Skeletal muscle cell (primary cell): ENCODE measurements around the gene DDX17.
A peak's percentile ranks its signal among the peaks of the same experiment; 100 is the strongest.
"Not testable (repeated sequence)": the region's sequence is repeated elsewhere in the genome, so short reads cannot be mapped to it uniquely, and the experiment has no call there.

Experiments used
- DNase-seq: peaks from one replicate; pipeline ENCODE4 v3.0.0-alpha.2; 2010; ENCODE audit warnings: low read depth
- H3K4me3 ChIP-seq: 2 replicates; pipeline ENCODE4 v1.5.1; 2011; ENCODE audit warnings: low read depth, mild to moderate bottlenecking, control low read depth, low read length, moderate library complexity

Gene DDX17

GRCh38 chr22:38494939-38495338, 11.2 kb downstream of the DDX17 start:
- H3K4me3 ChIP-seq, result no peak overlapping the region
- no peak for DNase-seq

GRCh38 chr22:38494498-38494897, 11.6 kb downstream of the DDX17 start:
- DNase-seq, result no peak

GRCh38 chr22:38491707-38492348, 14.3 kb downstream of the DDX17 start:
- DNase-seq, result no peak
- H3K4me3 ChIP-seq, result no peak overlapping the region

More at GRCh38 chr22:38494498-38494897, 11.6 kb downstream of the DDX17 start:
- H3K4me3 ChIP-seq, result no peak overlapping the region

GRCh38 chr22:38490915-38491314, 15.2 kb downstream of the DDX17 start:
- H3K4me3 ChIP-seq, result no peak overlapping the region
- peak; percentile 10 for DNase-seq

GRCh38 chr22:38490475-38490874, 15.6 kb downstream of the DDX17 start:
- DNase-seq, result no peak
- H3K4me3 ChIP-seq, result no peak overlapping the region

- H3K4me3 ChIP-seq, result no peak overlapping the region
These were observed 16.5 kb downstream of the DDX17 start for GRCh38 chr22:38489561-38490145.

GRCh38 chr22:38489142-38489541, 17.0 kb downstream of the DDX17 start:
- DNase-seq, result no peak

More at GRCh38 chr22:38489561-38490145, 16.5 kb downstream of the DDX17 start:
- no peak for DNase-seq

GRCh38 chr22:38487946-38488345, 18.2 kb downstream of the DDX17 start:
- no peak overlapping the region for H3K4me3 ChIP-seq
- no peak for DNase-seq

More at GRCh38 chr22:38489142-38489541, 17.0 kb downstream of the DDX17 start:
- no peak overlapping the region for H3K4me3 ChIP-seq

GRCh38 chr22:38485783-38486182, 20.3 kb downstream of the DDX17 start:
- no peak overlapping the region for H3K4me3 ChIP-seq
- DNase-seq, result no peak

- no peak for DNase-seq
- H3K4me3 ChIP-seq, result no peak overlapping the region
These were observed 21.9 kb downstream of the DDX17 start for GRCh38 chr22:38484244-38484643.

- no peak overlapping the region for H3K4me3 ChIP-seq
- DNase-seq, result no peak
These were observed 23.3 kb downstream of the DDX17 start for GRCh38 chr22:38482662-38483308.

- H3K4me3 ChIP-seq, result no peak overlapping the region
- DNase-seq, result no peak
These were observed 24.2 kb downstream of the DDX17 start for GRCh38 chr22:38481871-38482332.

GRCh38 chr22:38481162-38481870, 24.8 kb downstream of the DDX17 start:
- H3K4me3 ChIP-seq, result no peak overlapping the region
- DNase-seq, result no peak

GRCh38 chr22:38479096-38479837, 26.8 kb downstream of the DDX17 start:
- no peak overlapping the region for H3K4me3 ChIP-seq
- no peak for DNase-seq

- H3K4me3 ChIP-seq, result no peak overlapping the region
- no peak for DNase-seq
These were observed 28.5 kb downstream of the DDX17 start for GRCh38 chr22:38477585-38477984.

GRCh38 chr22:38474003-38474607, 32.0 kb downstream of the DDX17 start:
- no peak overlapping the region for H3K4me3 ChIP-seq
- DNase-seq, result no peak

GRCh38 chr22:38471237-38471636, 34.9 kb downstream of the DDX17 start:
- no peak overlapping the region for H3K4me3 ChIP-seq
- DNase-seq, result no peak

GRCh38 chr22:38470179-38470578, 35.9 kb downstream of the DDX17 start:
- H3K4me3 ChIP-seq, DNase-seq: not testable (repeated sequence)

GRCh38 chr22:38469306-38469781, 36.8 kb downstream of the DDX17 start:
- DNase-seq, result no peak
- H3K4me3 ChIP-seq, result peak overlapping the region; percentile 96
